Neural progenitor cell (in vitro differentiated cells): ENCODE data around the gene HAND1.
A peak's percentile ranks its signal among the peaks of the same experiment; 100 is the strongest.

Experiments used
- CTCF ChIP-seq: fragments of 200-600 bp; sonication (generic); IDR thresholded peaks from 2 replicates; pipeline ENCODE4 v1.5.1; 2017; ENCODE audit warnings: antibody characterized with exemption, mild to moderate bottlenecking
- EZH2 ChIP-seq: fragments of 200-600 bp; sonication (generic); IDR thresholded peaks from 2 replicates; pipeline ENCODE4 v1.6.1; 2017; ENCODE audit warnings: antibody characterized with exemption, mild to moderate bottlenecking, moderate library complexity

- TF ChIP-seq EZH2 (peak; percentile 98), CTCF (no peak)
Observed at GRCh38 chr5:154472871-154473580, 5.0 kb downstream of the HAND1 start.
